ENCODE data around the gene ITGA5.

DNA sequence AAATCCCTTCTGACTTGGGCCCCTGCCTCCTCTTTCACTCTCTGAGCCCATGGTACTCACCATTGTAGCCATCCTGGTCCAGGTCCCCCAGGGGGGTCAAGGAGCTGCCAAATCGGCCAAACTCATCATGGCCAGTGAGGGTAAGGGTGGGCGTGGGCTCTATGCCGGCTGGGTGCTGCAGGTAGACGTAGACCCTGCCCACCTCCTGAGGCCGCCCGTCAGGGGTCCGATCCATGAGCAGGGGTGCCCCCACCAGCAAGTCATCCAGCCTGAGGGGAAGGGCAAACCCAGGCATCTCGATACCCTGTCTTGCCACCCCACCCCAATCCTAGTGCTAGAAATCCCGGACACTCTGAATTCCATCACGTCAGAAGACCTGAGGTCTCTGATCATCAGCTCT is 14.0 kb downstream of the ITGA5 start:
- TF ChIP-seq, protein P1, sequence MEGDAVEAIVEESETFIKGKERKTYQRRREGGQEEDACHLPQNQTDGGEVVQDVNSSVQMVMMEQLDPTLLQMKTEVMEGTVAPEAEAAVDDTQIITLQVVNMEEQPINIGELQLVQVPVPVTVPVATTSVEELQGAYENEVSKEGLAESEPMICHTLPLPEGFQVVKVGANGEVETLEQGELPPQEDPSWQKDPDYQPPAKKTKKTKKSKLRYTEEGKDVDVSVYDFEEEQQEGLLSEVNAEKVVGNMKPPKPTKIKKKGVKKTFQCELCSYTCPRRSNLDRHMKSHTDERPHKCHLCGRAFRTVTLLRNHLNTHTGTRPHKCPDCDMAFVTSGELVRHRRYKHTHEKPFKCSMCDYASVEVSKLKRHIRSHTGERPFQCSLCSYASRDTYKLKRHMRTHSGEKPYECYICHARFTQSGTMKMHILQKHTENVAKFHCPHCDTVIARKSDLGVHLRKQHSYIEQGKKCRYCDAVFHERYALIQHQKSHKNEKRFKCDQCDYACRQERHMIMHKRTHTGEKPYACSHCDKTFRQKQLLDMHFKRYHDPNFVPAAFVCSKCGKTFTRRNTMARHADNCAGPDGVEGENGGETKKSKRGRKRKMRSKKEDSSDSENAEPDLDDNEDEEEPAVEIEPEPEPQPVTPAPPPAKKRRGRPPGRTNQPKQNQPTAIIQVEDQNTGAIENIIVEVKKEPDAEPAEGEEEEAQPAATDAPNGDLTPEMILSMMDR (conservative IDR thresholded peaks at IDR 0.05; ENCODE audit: low read depth, low read length), result no peak
- no peak for TF ChIP-seq EZH2phosphoT487 (IDR thresholded peaks at IDR 0.05; ENCODE audit: borderline replicate concordance, low read length)
